ENCODE data around the gene SMAD6. TPM values are rescaled to one million over a fixed set of nuclear protein-coding genes. Genes with fewer than 3 reads are reported as not detected.

The SMAD6 gene
- total and polyA plus RNA-seq, 2 donors (not counting 1 experiment from before 2014, with no cell fraction given): 1.2 to 8.9 TPM

DNA sequence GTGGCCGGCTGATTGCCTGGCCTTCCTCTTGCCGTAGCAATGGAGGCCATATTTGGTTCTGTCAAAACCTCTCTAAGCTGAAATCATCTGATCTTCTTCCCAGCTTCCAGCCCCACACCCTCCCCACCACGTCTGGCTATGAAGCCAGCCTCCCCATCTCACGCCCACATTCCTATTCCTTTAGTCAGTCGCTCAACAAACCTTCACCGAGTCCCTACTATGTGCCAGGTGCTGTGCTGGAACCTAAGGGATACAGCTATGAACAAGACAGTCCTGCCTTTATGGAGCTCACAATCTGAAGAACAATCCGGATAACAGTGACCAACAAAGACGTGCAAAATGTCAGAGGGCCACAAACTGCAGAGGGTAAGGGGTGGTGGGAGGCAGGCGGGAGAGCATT lies 31.9 kb upstream of the SMAD6 start:
- no peak for DNase-seq (ENCODE audit: low read depth in 2 of 2)
- no peak overlapping the region for H3K4me2 ChIP-seq (ENCODE audit: extremely low read depth, insufficient read depth, low read length)
- TF ChIP-seq EZH2 (IDR thresholded peaks at IDR 0.05; ENCODE audit: low read length, missing control alignments): no peak
- TF ChIP-seq, protein P1, sequence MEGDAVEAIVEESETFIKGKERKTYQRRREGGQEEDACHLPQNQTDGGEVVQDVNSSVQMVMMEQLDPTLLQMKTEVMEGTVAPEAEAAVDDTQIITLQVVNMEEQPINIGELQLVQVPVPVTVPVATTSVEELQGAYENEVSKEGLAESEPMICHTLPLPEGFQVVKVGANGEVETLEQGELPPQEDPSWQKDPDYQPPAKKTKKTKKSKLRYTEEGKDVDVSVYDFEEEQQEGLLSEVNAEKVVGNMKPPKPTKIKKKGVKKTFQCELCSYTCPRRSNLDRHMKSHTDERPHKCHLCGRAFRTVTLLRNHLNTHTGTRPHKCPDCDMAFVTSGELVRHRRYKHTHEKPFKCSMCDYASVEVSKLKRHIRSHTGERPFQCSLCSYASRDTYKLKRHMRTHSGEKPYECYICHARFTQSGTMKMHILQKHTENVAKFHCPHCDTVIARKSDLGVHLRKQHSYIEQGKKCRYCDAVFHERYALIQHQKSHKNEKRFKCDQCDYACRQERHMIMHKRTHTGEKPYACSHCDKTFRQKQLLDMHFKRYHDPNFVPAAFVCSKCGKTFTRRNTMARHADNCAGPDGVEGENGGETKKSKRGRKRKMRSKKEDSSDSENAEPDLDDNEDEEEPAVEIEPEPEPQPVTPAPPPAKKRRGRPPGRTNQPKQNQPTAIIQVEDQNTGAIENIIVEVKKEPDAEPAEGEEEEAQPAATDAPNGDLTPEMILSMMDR (conservative IDR thresholded peaks at IDR 0.05 in 1 of 2, IDR thresholded peaks at IDR 0.05 in 1 of 2; ENCODE audit: low read depth in 1 of 2, low read length in 2 of 2): no peak
- H3K9me3 ChIP-seq (ENCODE audit: control insufficient read depth, insufficient read depth, low read depth, low read length): no peaks in the 10 kb centered on the region
- H4K20me1 ChIP-seq (ENCODE audit: control insufficient read depth, extremely low read depth, insufficient read depth, low read length): no peaks in the 10 kb centered on the region
- no peak overlapping the region for H3K27ac ChIP-seq (ENCODE audit: insufficient read depth, low read length)
- no peak overlapping the region for H2AFZ ChIP-seq (ENCODE audit: low read length)
- H3K4me1 ChIP-seq (ENCODE audit: control insufficient read depth, extremely low read depth, insufficient read depth, low read length): no peaks in the 10 kb centered on the region
- H3K9ac ChIP-seq (ENCODE audit: insufficient read depth, low read length): no peak overlapping the region
- peaks cover 3% of the 10 kb centered on the region for H3K27me3 ChIP-seq (ENCODE audit: control insufficient read depth, insufficient read depth, low read length)
- no peaks in the 10 kb centered on the region for H3K79me2 ChIP-seq (ENCODE audit: control insufficient read depth, insufficient read depth, low read length)
- H3K4me3 ChIP-seq (replicated peaks in 1 of 4; ENCODE audit: control extremely low read depth in 1 of 4, insufficient read depth in 1 of 4, low read depth in 3 of 4, low read length in 4 of 4): no peak overlapping the region
- H3K36me3 ChIP-seq (ENCODE audit: control insufficient read depth, insufficient read depth, low read length): no peaks in the 10 kb centered on the region

DNA sequence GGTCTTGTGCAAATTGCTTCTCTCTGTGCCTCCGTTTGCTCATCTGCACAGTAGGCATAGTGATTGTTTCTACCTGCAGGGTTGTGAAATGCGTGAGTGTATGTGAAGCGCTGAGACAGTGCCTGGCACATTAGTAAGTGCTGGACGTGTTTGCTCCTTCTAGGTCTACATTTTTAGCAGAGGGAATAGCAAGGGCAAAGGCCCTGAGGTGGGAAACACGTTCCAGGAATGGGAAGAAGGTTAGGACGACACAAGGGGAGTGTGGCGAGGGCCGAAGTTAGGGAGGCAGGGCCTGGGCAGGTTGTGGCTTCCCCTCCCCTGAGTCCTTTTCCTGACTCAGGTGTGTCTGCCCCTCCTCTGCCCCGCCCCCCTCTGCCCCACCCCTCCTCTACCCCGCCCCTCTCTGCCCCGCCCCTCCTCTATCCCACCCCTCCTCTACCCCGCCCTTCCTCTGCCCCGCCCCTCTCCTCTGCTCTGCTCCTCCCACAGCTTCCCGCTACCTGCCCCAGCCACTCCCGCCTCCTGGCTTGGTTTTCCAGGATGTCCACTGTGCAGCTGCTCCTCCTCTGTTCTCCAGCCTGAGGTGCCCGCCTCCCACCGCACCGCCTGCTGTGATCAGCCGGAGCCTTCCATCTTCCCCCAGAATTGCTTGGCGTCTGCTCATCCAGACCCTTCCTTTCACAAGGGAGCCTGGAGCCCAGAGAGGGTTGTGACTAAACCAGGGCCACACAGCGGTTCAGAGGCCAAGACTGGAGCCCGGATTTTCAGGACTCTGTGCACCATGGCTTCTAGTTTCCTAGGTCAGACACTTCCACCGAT lies 31.1 kb upstream of the SMAD6 start:
- H3K27me3 ChIP-seq (ENCODE audit: control insufficient read depth, insufficient read depth, low read length): peaks cover 2% of the 10 kb centered on the region
- H3K79me2 ChIP-seq (ENCODE audit: control insufficient read depth, insufficient read depth, low read length): no peaks in the 10 kb centered on the region
- DNase-seq (ENCODE audit: low read depth in 2 of 2): no peak
- no peak overlapping the region for H3K4me3 ChIP-seq (replicated peaks in 1 of 4; ENCODE audit: control extremely low read depth in 1 of 4, insufficient read depth in 1 of 4, low read depth in 3 of 4, low read length in 4 of 4)
- H3K4me2 ChIP-seq (ENCODE audit: extremely low read depth, insufficient read depth, low read length): no peak overlapping the region
- no peak overlapping the region for H3K27ac ChIP-seq (ENCODE audit: insufficient read depth, low read length)
- no peak overlapping the region for H2AFZ ChIP-seq (ENCODE audit: low read length)
- H3K4me1 ChIP-seq (ENCODE audit: control insufficient read depth, extremely low read depth, insufficient read depth, low read length): no peaks in the 10 kb centered on the region
- H4K20me1 ChIP-seq (ENCODE audit: control insufficient read depth, extremely low read depth, insufficient read depth, low read length): no peaks in the 10 kb centered on the region
- no peaks in the 10 kb centered on the region for H3K9me3 ChIP-seq (ENCODE audit: control insufficient read depth, insufficient read depth, low read depth, low read length)
- no peak overlapping the region for H3K9ac ChIP-seq (ENCODE audit: insufficient read depth, low read length)
- no peaks in the 10 kb centered on the region for H3K36me3 ChIP-seq (ENCODE audit: control insufficient read depth, insufficient read depth, low read length)
- no peak for TF ChIP-seq EZH2 (IDR thresholded peaks at IDR 0.05; ENCODE audit: low read length, missing control alignments)
- TF ChIP-seq, protein P1 (conservative IDR thresholded peaks at IDR 0.05 in 1 of 2, IDR thresholded peaks at IDR 0.05 in 1 of 2; ENCODE audit: low read depth in 1 of 2, low read length in 2 of 2): no peak

DNA sequence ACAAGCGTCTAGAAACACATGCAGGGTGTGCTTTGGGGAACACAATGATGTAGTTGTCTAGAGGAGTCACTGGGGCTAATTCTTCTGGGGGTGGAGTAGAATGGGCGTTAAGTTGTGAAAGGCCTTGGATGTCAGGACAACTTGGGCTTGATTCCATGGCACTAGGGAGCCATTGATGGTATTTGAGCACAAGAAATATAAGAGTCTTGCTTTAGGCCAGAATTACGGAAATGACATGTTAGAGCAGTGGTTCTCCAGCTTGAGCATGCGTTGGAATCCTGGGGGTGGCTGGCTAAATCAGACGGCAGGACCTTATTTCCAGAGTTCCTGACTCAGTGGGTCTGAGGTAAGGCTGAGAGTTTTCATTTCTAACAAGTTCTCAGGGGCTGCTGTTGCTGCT lies 29.2 kb upstream of the SMAD6 start:
- Histone ChIP-seq H4K20me1 (ENCODE audit: control insufficient read depth, extremely low read depth, insufficient read depth, low read length) (no peaks in the 10 kb centered on the region), H3K4me3 (replicated peaks in 1 of 4; ENCODE audit: control extremely low read depth in 1 of 4, insufficient read depth in 1 of 4, low read depth in 3 of 4, low read length in 4 of 4) (no peak overlapping the region), H3K4me2 (ENCODE audit: extremely low read depth, insufficient read depth, low read length) (no peak overlapping the region), H3K9me3 (ENCODE audit: control insufficient read depth, insufficient read depth, low read depth, low read length) (no peaks in the 10 kb centered on the region), H2AFZ (ENCODE audit: low read length) (no peak overlapping the region), H3K36me3 (ENCODE audit: control insufficient read depth, insufficient read depth, low read length) (no peaks in the 10 kb centered on the region), H3K27me3 (ENCODE audit: control insufficient read depth, insufficient read depth, low read length) (no peaks in the 10 kb centered on the region), H3K79me2 (ENCODE audit: control insufficient read depth, insufficient read depth, low read length) (no peaks in the 10 kb centered on the region), H3K4me1 (ENCODE audit: control insufficient read depth, extremely low read depth, insufficient read depth, low read length) (no peaks in the 10 kb centered on the region), H3K9ac (ENCODE audit: insufficient read depth, low read length) (no peak overlapping the region), H3K27ac (ENCODE audit: insufficient read depth, low read length) (no peak overlapping the region)
- no peak for DNase-seq (ENCODE audit: low read depth in 2 of 2)
- TF ChIP-seq, protein P1 (conservative IDR thresholded peaks at IDR 0.05 in 1 of 2, IDR thresholded peaks at IDR 0.05 in 1 of 2; ENCODE audit: low read depth in 1 of 2, low read length in 2 of 2): no peak
- no peak for TF ChIP-seq EZH2 (IDR thresholded peaks at IDR 0.05; ENCODE audit: low read length, missing control alignments)

Data from fibroblast of lung (primary cell).